ENCODE results near the gene CARS1. TPM values are rescaled to one million over a fixed set of nuclear protein-coding genes. Genes with fewer than 3 reads are reported as not detected.

CARS1 gene
- total and polyA plus RNA-seq, 10 of the 15 experiments (the other 5 are each of a cell fraction or from before 2014, with no cell fraction given): 7.8 to 60.6 (median 45.7) TPM

DNA sequence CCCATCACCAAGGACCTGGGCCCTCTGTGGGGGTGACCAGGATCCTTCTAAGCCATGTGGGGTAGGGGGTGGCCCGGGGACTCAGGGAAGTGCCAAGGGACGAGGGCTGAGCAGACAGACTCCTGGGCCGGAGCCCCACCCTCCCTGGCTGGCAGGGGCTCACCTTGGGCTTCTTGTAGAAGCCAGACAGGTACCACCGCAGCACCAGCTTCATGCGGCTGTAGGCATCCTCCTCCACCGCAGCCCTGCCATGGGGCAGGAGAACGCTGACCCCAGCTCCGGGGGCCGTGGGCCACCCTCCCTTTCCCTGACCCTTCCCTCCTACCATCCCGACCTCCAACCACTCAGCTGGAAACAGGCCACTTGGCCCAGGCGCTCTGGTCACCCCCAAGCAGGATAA lies 45.9 kb upstream of the CARS1 start (continued):
- TF ChIP-seq, protein P1, sequence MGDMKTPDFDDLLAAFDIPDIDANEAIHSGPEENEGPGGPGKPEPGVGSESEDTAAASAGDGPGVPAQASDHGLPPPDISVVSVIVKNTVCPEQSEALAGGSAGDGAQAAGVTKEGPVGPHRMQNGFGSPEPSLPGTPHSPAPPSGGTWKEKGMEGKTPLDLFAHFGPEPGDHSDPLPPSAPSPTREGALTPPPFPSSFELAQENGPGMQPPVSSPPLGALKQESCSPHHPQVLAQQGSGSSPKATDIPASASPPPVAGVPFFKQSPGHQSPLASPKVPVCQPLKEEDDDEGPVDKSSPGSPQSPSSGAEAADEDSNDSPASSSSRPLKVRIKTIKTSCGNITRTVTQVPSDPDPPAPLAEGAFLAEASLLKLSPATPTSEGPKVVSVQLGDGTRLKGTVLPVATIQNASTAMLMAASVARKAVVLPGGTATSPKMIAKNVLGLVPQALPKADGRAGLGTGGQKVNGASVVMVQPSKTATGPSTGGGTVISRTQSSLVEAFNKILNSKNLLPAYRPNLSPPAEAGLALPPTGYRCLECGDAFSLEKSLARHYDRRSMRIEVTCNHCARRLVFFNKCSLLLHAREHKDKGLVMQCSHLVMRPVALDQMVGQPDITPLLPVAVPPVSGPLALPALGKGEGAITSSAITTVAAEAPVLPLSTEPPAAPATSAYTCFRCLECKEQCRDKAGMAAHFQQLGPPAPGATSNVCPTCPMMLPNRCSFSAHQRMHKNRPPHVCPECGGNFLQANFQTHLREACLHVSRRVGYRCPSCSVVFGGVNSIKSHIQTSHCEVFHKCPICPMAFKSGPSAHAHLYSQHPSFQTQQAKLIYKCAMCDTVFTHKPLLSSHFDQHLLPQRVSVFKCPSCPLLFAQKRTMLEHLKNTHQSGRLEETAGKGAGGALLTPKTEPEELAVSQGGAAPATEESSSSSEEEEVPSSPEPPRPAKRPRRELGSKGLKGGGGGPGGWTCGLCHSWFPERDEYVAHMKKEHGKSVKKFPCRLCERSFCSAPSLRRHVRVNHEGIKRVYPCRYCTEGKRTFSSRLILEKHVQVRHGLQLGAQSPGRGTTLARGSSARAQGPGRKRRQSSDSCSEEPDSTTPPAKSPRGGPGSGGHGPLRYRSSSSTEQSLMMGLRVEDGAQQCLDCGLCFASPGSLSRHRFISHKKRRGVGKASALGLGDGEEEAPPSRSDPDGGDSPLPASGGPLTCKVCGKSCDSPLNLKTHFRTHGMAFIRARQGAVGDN (IDR thresholded peaks at IDR 0.05): no peak
- TF ChIP-seq PAX5 (IDR thresholded peaks at IDR 0.05; ENCODE audit: borderline replicate concordance, low read depth, low read length): no peak
- TF ChIP-seq ATF7 (IDR thresholded peaks at IDR 0.05; ENCODE audit: low read depth): no peak
- TF ChIP-seq, protein P2, sequence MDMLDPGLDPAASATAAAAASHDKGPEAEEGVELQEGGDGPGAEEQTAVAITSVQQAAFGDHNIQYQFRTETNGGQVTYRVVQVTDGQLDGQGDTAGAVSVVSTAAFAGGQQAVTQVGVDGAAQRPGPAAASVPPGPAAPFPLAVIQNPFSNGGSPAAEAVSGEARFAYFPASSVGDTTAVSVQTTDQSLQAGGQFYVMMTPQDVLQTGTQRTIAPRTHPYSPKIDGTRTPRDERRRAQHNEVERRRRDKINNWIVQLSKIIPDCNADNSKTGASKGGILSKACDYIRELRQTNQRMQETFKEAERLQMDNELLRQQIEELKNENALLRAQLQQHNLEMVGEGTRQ (IDR thresholded peaks at IDR 0.05; ENCODE audit: borderline replicate concordance, low read depth, low read length): no peak
- TF ChIP-seq, protein P3, sequence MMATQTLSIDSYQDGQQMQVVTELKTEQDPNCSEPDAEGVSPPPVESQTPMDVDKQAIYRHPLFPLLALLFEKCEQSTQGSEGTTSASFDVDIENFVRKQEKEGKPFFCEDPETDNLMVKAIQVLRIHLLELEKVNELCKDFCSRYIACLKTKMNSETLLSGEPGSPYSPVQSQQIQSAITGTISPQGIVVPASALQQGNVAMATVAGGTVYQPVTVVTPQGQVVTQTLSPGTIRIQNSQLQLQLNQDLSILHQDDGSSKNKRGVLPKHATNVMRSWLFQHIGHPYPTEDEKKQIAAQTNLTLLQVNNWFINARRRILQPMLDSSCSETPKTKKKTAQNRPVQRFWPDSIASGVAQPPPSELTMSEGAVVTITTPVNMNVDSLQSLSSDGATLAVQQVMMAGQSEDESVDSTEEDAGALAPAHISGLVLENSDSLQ (IDR thresholded peaks at IDR 0.05): no peak
- TF ChIP-seq HCFC1 (IDR thresholded peaks at IDR 0.05; ENCODE audit: low read length): no peak
- no peak for TF ChIP-seq STAT1 (conservative IDR thresholded peaks at IDR 0.05)
- no peak for TF ChIP-seq EED (IDR thresholded peaks at IDR 0.05; ENCODE audit: low read depth)
- TF ChIP-seq JUNB (IDR thresholded peaks at IDR 0.05): no peak
- TF ChIP-seq, protein P4, sequence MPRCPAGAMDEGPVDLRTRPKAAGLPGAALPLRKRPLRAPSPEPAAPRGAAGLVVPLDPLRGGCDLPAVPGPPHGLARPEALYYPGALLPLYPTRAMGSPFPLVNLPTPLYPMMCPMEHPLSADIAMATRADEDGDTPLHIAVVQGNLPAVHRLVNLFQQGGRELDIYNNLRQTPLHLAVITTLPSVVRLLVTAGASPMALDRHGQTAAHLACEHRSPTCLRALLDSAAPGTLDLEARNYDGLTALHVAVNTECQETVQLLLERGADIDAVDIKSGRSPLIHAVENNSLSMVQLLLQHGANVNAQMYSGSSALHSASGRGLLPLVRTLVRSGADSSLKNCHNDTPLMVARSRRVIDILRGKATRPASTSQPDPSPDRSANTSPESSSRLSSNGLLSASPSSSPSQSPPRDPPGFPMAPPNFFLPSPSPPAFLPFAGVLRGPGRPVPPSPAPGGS (IDR thresholded peaks at IDR 0.05; ENCODE audit: borderline replicate concordance, insufficient read depth, low read depth, low read length, poor library complexity, severe bottlenecking): no peak
- TF ChIP-seq NR2F1 (conservative IDR thresholded peaks at IDR 0.05): no peak

All from GM12878 (cell line).